ENCODE results near the gene CDC37. TPM values are rescaled to one million over a fixed set of nuclear protein-coding genes. Genes with fewer than 3 reads are reported as not detected.

Gene CDC37
- total RNA-seq, 1 donor from 2014 or later, result 86.5 TPM

DNA sequence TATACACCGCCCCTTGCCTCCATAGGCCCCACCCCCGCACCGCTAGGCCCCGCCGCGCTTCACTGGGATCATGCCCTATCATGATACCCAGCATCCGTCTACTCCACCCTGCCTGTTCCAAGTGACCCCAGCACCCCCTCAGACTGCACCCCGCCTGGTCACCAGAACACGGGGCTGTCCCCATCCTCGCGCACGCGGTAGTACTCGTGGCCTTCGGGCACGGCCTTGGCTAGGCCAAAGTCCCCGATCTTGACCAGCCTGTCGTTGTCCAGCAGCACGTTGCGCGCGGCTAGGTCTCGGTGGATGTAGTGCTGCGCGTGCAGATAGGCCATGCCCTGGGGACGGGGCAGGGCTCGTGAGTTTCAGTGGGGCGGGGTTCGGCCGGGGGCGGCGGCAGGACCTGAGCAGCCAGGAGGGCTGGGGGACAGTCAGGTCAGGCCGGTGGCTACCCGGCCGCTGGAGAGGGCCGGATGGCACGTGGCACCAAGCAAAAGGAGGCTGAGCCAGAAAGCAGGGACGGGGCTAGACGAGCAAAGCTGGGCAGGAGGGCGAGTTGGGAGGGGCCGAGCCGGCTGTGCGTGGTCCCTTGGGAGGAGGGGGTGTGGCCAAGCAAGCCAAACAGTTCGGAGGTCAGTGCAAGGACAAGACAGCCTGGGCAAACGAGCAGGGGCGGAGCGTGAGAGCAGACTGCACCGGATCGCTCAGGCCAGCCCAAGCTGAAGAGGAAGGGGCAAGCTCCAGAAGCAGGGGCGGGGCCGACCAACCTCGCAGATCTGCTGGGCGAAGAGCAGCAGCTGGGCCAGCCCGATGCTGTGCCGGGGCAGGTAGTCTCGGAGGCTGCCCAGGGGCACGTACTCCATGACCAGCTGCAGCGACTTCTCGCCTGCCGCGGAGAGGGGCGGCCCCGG is 50.3 kb downstream of the CDC37 start:
- ATAC-seq, result peak; percentile 23

GRCh38 chr19:10346509-10346908 is 56.8 kb downstream of the CDC37 start:
- ATAC-seq, result no peak

- no peak for ATAC-seq
These were observed 58.6 kb downstream of the CDC37 start for GRCh38 chr19:10344780-10345179.

DNA sequence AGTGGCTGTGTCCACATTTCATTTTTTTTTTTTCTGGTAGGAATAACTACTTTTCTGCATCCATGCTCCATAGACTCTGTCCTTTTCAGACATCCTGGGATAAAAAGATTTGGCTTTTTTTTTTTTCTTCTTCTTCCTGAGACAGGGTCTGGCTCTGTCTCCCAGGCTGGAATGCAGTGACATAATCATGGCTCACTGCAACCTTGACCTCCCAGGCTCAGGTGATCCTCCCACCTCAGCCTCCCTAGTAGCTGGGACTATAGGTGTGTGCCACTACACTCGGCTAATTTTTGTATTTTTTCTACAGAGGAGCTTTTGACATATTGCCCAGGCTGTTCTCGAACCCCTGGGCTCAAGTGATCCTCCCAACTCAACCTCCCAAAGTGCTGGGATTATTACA is 59.8 kb downstream of the CDC37 start:
- ATAC-seq, result no peak

Other genes with a start within 250 kb of the CDC37 start
- 63.7 TPM for gene DNMT1, start 208.6 kb downstream of the CDC37 start, total RNA-seq
- 2.5 TPM for gene S1PR2, start 172.2 kb downstream of the CDC37 start, total RNA-seq
- gene MRPL4, start 151.3 kb downstream of the CDC37 start, total RNA-seq, result 68.7 TPM
- 3.5 TPM for gene ICAM1, start 132.4 kb downstream of the CDC37 start, total RNA-seq
- not detected for gene ICAM4, start 116.6 kb downstream of the CDC37 start, total RNA-seq
- gene ICAM5, start 113.6 kb downstream of the CDC37 start, total RNA-seq, result 1.3 TPM
- gene ZGLP1, start 93.7 kb downstream of the CDC37 start, total RNA-seq, result 1.0 TPM
- gene FDX2, start 87.5 kb downstream of the CDC37 start, total RNA-seq, result 11.3 TPM
- gene RAVER1, start 70.0 kb downstream of the CDC37 start, total RNA-seq, result 19.6 TPM
- 7.6 TPM for gene ICAM3, start 63.9 kb downstream of the CDC37 start, total RNA-seq
- 51.1 TPM for gene TYK2, start 23.0 kb downstream of the CDC37 start, total RNA-seq
- gene PDE4A, start 17.0 kb upstream of the CDC37 start, total RNA-seq, result 0.92 TPM
- gene KEAP1, start 99.8 kb upstream of the CDC37 start, total RNA-seq, result 60.6 TPM
- gene S1PR5, start 113.9 kb upstream of the CDC37 start, total RNA-seq, result 7.9 TPM
- 42.2 TPM for gene ATG4D, start 140.4 kb upstream of the CDC37 start, total RNA-seq
- gene KRI1, start 162.5 kb upstream of the CDC37 start, total RNA-seq, result 22.5 TPM
- gene CDKN2D, start 165.4 kb upstream of the CDC37 start, total RNA-seq, result 8.4 TPM
- 61.5 TPM for gene AP1M2, start 183.8 kb upstream of the CDC37 start, total RNA-seq
- 109 TPM for gene SLC44A2, start 222.0 kb upstream of the CDC37 start, total RNA-seq